ENCODE data around the gene DAPK1.
"Not testable (repeated sequence)": the region's sequence is repeated elsewhere in the genome, so short reads cannot be mapped to it uniquely, and the experiment has no call there.

The DAPK1 gene

DNA sequence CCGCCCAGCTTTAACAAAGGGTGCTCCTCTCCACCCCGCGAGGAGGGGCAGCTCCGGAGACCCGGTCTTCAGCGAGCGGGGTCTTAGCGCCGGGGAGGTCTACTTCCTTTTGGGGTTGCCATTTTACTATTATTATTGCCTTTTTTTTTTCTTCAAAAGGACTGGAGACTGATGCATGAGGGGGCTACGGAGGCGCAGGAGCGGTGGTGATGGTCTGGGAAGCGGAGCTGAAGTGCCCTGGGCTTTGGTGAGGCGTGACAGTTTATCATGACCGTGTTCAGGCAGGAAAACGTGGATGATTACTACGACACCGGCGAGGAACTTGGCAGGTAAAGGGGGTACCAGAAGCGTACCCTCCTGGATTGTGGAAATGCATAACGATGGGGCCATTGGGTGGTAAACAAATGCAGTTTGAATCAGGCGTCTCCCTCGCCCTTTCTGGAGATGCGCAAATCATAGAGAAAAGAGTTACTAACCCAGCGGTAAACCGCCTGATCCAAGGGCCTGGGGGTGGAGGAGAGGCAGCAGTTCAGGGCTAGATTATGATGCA, 1.2 kb downstream of the DAPK1 start:
- DNase-seq = no peak

DNA sequence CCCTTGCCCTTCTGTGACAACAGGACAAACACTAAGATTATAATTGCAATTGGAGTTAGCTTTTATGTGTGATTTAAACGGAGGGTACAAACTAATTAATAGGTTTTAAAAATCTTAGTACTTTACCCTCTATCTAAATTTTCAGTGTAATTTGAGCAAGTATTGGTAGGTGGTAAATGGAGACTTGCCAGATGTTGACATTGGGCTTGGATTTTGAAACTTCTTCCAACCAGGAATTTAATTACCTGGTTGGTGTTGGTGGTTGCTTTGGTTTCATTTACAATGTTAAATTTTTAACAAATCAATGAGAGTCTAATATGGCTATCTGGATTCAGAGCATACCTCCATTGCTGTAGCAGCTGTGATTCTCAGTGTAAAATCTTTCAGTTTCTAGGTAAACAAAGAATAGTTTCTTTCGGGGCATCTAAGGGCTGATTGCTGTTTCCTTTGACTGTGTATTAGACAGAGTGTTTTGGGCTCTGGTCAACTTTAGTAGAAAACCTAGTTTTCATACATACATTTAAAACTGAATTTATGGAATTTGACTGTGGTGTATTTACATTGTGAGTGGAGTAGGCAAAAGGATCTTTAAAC, 1.9 kb downstream of the DAPK1 start:
- DNase-seq = no peak

DNA sequence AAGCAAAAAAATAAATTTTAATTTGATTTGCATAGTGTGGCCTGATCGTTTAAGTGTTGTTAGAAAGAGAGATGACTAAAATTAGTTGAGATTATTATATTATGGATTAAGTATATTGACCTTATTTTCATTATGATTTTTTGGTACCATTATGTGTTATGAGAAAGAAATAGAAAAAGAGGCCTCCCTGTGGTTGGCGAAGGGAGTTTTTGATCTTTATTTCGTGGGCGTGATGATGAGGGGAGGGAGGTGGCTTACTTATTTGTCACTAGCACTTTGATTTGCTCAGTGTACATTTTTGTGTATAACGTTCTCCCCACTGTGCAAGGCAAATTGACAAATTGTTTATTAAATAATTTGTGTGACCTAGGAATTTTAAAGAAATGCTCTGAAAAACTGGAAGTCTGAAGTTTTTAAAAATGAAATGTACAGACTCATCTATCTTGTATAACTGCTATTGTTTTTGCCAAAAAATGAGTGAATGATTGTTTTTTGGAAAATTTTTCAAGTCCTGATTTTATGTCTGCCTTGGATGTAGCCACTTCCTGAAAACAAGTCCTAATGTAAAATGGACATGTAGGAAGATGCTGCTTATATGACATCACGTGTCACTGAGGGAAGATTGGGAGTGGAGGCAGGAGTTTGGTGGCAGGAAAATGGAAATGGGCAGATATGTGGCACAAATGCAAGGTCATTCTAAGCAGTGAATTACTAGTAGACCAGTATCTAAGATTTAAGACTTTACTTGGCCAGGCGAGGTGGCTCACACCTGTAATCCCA, 3.0 kb downstream of the DAPK1 start:
- no peak for DNase-seq

DNA sequence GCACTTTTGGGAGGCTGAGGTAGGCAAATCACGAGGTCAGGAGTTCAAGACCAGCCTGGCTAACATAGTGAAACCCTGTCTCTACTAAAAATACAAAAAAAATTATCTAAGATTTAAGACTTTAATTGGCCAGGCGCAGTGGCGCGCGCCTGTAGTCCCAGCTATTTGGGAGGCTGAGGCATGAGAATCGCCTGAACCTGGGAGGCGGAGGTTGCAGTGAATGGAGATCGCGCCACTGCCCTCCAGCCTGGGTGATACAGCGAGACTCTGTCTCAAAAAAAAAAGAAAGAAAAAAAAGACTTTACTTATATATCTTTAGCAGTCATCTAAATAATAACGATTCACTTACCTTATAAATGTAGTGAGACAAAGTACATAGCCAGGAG, 3.6 kb downstream of the DAPK1 start:
- DNase-seq = not testable (repeated sequence)

DNA sequence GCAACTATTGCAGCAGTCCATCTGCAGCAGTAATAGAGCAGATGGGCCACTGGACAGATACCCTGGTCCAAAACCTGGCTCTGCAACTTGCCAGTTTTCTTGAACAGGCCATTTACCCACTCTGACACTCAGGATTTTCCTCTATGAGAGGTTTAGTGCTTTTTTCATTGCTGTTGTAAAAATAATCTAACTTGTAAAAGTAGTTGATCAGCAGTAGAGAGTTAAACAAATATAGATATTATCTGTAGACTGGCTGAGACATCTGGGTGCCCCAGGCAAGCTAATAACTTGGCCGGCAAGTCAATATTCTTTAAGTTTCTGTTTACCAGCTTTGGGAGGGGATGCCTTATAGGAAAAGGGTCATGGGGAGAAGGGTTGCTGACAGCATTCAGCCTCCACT, 4.1 kb downstream of the DAPK1 start:
- no peak for DNase-seq

DNA sequence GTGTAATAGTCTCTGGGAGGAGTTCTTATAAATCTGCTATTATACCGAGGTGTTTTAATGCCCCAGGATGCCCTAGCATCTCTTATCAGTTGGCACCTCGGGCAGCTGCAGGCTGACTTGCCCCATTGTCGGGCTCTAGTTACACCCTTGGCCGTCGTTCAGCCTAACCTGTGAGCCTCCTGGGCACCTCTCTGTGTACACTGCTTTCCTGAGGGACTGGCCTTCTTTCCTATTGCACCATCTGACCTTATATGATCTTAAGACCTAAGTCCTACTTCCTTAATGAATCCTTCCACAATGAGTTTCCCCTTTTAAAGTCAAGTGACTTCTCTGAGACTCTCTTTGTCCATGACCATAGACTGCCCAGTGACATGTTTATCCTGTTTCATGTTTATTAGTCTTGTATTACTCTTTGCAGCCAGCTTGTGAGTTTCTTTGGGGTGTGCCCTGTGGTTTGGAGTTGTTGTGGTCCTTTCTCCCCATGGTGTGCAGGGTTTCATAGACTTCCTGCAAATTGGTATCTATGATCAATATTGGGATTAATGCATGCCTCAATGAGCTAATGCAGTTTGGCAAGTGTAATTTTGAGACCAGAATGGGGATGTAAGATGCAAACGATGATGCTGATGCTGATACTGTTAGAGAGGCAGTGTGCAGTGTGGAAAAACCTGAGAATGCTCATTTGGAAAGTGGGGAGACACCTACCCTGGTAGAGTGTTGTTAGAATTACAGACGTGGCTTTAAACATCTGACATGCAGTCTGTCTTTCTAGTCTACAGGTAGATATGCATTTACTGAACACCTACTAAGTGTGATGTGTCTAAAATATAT, 4.9 kb downstream of the DAPK1 start:
- no peak for DNase-seq

DNA sequence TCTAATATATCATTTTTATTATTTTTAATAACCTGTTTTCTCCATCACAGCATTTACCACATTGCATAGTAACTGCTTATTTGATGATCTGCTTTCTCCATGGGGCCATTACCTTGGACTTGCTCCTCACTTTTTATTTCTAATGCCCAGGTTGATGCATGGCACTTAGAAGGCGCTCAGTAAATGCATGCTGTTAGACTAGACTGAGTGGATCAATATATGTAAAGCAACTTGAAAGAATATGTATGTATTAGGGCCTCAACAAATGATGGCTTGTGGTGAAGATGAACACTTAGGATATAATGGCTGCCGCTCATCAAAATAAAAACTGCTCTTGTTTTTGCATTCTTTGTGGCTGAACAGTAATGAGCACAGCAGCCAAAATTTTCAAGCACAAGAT, 5.8 kb downstream of the DAPK1 start:
- no peak for DNase-seq

DNA sequence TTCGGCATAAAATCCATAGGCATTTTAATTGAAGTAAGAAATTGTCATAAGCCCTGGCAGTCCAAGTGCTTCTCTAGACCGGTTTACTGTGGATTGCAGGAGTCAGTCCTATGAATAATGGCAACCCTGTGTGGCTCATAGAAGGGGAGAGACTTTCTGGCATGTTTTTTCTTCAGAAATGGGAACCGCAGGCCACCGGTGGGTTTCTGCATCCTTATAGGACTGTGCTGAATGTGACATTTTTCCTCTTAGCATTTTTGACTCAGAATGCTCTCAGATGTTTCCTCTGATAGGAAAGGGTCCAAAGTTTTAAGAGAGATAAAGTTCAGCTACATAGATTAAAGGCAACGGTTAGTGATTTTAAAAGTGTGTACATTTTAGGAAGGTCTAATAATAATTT, 6.3 kb downstream of the DAPK1 start:
- DNase-seq = no peak

DNA sequence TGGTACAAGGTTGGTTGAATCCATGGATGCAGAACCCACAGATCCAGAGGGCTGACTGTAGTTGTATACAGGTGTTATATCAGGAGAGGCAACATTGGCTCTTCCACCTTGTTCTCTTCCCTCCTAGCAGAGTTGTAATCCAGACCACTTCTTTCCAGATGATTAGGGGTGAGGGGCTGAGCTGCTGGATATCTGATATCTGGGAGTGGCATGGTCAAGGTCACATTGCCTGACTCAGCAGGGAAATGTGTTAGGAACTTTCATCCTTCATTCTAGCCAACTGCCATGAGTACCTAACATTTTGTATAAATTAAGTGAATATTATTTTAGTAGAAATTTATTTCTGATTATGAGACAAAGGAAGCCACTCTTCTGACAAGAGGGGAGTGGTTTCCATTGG, 7.3 kb downstream of the DAPK1 start:
- no peak for DNase-seq

DNA sequence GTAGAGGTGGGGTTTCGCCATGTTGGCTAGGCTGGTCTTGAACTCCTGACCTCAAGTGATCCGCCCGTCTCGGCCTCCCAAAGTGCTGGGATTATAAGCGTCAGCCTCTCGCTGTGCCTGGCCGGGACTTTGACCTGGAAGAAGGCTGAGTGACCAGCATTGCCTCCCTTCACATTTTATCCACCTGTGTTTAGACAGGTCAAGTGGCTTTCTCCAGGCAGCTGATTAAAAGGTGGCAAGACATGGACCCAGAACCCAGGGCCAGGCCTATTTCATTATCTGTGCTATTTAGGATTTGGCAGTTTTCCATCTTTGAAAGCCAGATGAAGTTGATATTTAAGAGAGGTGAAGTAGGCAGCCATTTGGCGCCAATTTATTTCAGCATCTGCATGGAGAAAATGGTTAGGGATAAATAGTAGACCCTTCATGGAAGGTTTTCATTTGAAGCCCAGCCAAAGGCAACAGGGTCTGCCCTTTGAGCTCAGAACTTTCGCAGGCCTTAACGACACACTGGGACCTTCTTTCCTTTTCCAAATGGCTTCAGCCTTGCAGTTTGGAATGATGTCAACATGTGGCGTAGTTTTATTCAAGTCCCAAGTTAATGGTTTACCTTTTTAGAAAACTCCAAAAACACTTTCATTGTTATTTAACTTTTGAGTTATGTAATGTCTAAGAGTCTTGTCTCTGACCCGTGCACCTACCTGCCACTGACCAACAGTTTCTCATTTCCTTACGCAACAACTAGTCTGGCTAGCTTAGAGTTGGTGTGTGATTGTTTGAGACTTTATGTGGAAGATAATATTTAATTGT, 8.4 kb downstream of the DAPK1 start:
- DNase-seq = no peak

DNA sequence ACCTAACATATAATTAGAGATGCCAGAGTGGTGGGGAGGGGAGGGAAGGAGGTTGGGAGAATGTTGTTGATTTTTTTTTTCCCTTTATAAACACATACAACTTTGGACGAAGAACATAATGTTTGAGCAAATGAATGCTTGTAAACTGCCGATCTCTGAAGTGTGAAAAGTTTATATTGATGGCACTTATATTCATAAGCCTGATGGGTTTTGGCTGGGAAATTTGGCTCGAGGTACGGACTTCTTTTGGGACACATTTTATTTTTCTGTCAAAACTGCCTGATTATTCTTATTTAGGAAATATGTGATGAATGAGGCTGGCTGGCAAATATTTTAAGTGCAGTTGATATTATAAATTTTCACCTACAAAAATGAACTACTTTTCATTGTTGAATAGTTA, 9.9 kb downstream of the DAPK1 start:
- no peak for DNase-seq

DNA sequence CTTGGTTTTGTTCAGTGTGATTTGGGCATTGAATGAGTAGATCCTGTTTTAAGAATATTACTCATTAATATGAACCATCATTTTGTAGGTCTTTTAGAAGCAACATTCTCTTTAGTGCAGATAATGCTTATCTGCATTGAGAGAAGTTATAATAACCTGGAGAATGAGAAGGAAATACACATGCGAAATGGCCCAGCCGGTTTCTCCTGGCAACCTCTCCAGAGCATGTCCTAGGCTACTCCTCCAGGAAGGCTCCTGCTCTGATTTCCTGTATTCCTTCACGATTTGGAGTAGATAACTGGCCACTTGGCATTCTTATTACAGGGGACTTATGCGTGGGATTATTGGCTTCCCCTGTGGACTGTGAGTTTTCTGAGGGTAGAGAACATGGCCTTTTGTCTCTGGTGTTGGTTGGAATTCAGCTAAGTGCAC, 12.6 kb downstream of the DAPK1 start:
- no peak for DNase-seq

DNA sequence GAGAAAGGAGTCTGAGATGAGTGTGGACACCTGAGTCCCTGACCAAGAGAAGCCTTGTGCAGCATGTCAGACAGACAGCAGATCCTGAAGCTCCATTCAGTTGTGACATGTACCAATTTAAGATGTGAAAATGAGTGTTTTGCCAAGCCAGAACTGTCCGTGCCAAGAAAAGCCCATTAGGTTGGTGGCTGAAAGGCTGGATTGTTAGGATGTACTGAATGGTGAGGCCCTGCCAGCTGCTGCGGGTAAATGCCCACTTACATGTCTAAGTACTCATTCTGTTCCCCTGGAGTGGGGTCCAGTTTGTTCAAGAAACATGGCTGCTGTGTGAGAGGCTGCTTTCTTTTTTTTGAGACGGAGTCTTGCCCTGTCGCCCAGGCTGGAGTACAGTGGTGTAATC, 14.6 kb downstream of the DAPK1 start:
- DNase-seq = no peak

DNA sequence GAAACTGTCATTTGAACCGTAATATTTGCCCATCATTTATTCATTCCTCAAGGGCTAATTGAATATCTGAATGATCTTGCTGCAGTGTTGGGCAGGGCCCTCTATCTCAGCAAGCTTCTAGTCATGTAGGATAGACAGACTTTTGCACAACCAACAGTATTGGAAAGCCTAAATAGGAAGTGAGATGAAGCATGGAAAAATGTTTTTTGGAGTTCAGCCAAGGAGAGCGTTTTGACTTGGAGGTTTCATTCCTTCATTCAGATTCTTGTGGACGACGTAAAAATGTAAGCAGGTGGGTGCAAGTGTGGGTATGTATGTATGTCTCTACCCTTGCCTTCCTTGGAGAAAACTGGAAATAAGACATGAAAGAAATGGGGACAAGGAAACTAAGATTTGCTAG, 15.5 kb downstream of the DAPK1 start:
- no peak for DNase-seq

DNA sequence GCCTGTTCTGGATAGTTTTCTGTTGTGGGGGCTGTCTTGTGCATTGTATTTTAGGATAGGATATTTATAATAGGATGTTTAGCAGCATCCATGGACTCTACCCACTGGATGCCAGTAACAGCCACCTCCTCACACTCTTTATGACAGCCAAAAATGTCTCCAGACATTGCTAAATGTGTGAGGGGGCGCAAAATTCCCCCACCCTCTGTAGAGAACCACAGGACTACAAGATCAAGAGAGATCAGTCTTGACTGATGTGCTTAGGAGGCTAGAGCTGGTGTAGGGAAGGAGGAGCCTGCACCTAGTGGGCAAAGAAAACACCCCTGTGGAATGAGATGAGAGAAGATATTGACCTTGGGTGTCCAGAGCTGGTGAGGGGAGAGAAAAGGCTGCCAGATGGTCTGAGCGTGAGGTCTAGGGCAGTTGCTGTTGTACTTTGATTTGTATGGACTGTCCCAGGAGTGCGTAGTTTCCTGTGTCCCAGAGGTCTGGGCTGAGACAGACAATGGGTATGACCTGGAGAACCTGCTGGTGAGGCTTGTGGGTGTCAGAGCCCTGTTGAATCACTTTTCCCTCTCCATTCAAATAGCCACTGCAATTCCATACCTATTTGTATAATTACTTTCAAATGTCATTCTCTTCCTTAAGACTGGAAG, 16.3 kb downstream of the DAPK1 start:
- no peak for DNase-seq

DNA sequence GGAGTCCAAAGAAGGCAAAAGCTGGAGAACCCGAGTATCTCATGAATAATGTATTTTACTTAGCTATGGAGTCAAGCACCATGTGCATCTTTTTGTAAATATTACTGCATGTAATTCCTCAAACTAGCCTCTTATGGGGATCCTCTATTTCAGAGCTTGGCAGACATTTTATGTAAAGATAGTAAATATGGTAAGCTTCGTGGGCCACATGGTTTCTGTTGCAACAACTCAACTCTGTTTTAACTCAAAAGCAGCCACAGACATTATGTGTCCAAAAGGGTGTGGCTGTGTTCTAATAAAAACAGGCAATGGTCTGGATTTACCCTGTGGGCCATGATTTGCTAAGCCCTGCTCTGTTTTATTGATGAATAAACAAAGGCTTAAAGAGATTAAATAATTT, 17.3 kb downstream of the DAPK1 start:
- DNase-seq = no peak

DNA sequence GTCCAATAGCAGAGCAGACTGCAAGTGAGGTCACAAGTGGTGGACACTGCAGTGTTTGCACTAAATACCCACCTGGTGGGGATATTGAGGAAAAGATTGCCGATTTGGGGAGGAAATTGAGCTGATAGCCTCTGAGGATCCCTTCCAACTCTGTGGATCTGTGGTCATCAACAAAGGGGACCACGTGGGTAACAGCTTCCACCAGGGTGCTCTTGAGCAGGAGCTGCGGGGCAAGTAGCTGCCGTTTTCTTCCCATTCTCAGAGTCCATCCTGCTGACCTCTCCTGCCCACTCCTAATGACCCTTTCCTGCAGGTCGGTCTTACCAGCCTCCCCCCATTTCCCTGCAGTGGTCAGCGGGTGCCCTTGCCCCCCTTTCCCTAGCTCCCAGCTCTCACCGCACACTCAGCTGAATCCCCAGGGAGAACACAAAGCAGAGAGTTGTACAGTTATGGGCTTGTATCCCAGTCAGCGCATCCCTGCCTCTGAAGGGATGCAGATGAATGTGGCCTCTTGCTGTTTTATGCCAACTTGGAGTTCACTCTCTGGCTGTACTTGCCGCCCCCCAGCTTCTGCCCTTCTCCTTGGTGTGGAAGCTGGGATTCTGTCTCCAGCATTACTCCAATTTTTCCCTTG, 18.0 kb downstream of the DAPK1 start:
- DNase-seq = no peak

DNA sequence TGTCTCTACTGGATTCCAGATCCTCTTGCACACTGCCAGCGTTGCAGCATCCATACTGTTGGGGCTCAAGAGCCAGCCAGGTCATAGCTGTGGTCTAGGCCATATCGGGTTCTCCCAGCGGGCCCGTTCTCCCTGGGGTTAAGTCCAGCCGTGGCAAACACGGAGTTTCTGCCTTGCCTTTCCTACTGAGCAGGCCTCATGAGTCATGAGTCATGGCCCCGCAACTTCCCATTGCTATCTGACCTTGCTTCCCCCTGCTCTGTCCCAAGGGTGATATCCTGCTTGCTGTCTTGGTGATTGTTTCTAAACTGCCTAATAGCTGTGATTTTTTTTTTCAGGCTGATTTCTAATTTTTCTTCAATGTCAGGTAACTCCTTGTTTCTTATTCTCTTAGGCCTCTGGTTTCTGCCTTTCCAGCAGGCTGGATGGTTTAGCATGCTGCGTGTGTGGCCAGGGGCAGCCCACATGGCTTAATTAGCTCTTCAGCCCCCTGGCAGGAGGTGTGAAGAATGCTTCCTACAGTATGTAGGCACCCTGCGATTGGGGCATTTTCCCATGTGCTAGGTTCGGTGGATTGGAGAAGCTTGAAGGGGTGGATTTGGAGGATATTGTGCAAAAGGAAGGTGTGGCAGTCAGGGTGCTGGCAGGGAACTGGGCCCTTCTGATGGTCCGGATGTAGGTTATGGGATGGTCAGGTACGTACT, 18.7 kb downstream of the DAPK1 start:
- no peak for DNase-seq

DNA sequence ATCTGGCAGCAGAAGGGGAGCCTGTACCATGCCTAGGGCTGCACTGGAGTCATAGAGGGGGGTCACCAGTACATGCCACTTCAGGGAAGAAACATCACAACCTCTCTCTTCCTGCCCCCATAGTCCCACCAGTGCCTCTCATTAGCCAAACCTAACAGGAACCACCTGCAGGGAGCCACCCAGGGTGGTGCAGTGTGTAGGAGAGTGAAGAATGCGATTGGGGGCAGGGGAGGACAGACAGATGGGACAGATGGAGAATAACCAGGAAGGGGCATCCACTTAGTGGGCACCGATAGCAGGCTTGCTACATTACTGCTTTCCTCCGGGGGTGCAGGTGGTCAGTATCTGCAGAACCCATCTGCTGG, 19.2 kb downstream of the DAPK1 start:
- DNase-seq = no peak

DNA sequence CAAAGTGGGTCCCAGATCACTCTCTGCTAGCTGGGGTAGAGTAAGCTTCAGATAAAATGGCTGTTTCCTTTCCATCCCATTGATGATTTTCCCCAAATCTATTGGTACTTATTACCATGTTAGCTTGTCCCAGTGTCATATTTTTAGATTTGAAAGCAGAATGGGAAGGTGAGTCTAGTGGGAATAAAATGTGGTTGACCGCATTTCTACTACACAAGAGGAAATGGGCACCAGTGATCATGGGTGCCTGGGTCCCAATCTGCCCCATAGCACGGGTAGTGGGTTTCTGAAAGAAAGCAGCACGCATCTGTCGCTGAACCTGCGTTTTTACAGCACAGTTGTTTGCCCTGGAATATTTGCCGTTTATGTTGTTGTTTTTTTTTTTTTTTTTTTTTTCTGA, 20.1 kb downstream of the DAPK1 start:
- no peak for DNase-seq

DNA sequence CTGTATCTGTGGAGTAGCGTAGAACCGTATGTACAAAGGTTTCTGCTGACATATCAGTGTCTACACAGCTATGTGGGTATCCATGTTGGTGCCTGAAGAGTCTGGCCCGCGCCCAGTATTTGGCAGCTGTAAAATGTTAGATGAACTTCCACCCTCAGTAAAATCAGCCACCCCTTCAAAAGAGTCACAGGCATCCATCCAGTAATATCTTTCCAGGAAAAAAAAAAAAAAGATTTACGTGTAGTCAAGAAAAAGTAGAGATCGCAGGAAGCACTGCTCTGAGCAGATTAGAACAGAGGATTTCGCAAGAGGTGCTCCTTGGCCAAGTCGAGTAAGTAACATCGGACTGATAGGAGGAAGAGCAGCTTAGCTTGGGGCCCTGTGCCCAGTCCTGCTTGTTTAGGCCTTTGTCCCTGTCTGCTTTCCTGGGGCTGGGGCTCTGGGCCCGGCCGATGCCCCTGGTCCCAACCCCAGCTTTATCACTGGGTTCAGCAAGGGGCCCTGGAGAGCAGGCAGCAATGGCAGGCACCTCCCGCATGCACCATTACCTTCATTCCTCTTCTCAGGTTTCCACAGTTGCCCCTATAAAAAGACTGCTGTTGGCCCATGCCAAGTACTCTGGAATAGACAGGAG, 21.2 kb downstream of the DAPK1 start:
- DNase-seq = no peak

Data from NCI-H2107 (cell line).